Measurements from ENCODE around the gene TRIM54. TPM values are rescaled to one million over a fixed set of nuclear protein-coding genes. Genes with fewer than 3 reads are reported as not detected.

The TRIM54 gene
- total and polyA plus RNA-seq, 2 of the 8 experiments (the other 6 are each of a cell fraction or from before 2014, with no cell fraction given): 3.9 to 5.8 TPM

DNA sequence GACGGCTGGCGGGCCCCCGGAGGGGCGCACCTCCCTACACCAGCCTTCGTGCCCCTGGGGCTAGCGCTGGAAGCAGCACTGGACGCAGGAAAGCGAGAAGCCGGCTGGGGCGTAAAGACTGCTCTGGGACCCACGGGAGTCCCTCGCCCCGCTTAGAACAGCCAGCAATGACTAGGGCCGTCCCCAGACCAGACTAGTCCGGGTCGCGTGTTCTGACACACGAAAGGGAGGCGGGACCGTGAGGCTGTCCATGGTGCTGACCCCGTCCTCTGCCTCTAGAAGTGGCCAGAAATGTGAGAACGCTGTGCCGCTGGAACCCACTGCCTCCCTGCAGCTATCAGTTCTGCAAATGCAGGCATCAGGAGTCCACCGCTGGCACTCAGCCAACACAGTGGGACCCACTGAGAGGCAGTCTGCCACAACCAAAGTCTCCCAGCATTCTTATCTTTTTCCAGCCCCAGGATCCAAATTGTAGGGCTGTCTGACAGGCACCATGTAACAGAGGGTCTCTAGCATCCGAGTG is 26.2 kb downstream of the TRIM54 start, which contains the start of gene UCN:
Gene UCN (minus strand): TSS at position 87 of the 523 bp plus-strand sequence. CDS start 550 bp downstream, outside the sequence.
- FAIRE-seq: no peak
- Histone ChIP-seq H2BK12ac (ENCODE audit: low read depth, low read length) (no peak within 1 kb of the TSS), H2BK15ac (ENCODE audit: low read length) (no peak within 1 kb of the TSS), H3K4ac (replicated peaks; ENCODE audit: insufficient read length, low read depth, low read length) (no peak within 1 kb of the TSS), H3K36me3 (ENCODE audit: control insufficient read depth in 2 of 4, insufficient read depth in 4 of 4, low read length in 3 of 4) (peaks cover 0 to 4% (median 0%) of the 10 kb centered on the region in 4 experiments; a peak in 1 of 8 replicates), H3K4me1 (replicated peaks in 1 of 4; ENCODE audit: control insufficient read depth in 3 of 4, insufficient read depth in 4 of 4, low read length in 3 of 4) (peaks cover 0 to 26% (median 14%) of the 10 kb centered on the region in 4 experiments; a peak in 5 of 7 replicates), H3K18ac (ENCODE audit: extremely low read depth, low read length) (no peak within 1 kb of the TSS), H3K4me3 (ENCODE audit: extremely low read depth in 1 of 4, insufficient read depth in 2 of 4, low read depth in 3 of 4, low read length in 4 of 4) (peak within 1 kb of the TSS in 3 of 4 experiments; percentile 26 to 51 (median 34); a peak in 4 of 8 replicates), H4K8ac (ENCODE audit: extremely low read depth, insufficient read depth, low read length) (peak within 1 kb of the TSS; percentile 76; the same call in 1 of the 2 replicates), H2AK5ac (ENCODE audit: low read depth, low read length) (no peak within 1 kb of the TSS), H4K5ac (ENCODE audit: insufficient read length, low read depth, low read length) (no peak within 1 kb of the TSS), H3K23ac (ENCODE audit: insufficient read length) (no peak within 1 kb of the TSS), H3K14ac (ENCODE audit: insufficient read length) (no peak within 1 kb of the TSS), H3K56ac (replicated peaks; ENCODE audit: insufficient read length, low read depth, low read length) (no peak within 1 kb of the TSS), H3K23me2 (ENCODE audit: low read depth, low read length) (peaks cover 10% of the 10 kb centered on the region; the same call in 1 of the 2 replicates), H3K4me2 (ENCODE audit: insufficient read depth in 1 of 2, low read depth in 2 of 2, low read length in 2 of 2) (peak within 1 kb of the TSS; percentile 63 to 69), H3K79me2 (ENCODE audit: control insufficient read depth in 1 of 2, insufficient read depth in 2 of 2, low read length in 2 of 2) (no peaks in the 10 kb centered on the region), H4K91ac (replicated peaks; ENCODE audit: insufficient read length, low read length) (no peak within 1 kb of the TSS), H2BK120ac (replicated peaks; ENCODE audit: low read depth, low read length) (no peak within 1 kb of the TSS), H4K20me1 (replicated peaks in 1 of 2; ENCODE audit: control insufficient read depth in 1 of 2, insufficient read depth in 2 of 2, low read length in 2 of 2) (peaks cover 4 to 11% of the 10 kb centered on the region in 2 experiments), H2BK5ac (ENCODE audit: low read depth, low read length) (no peak within 1 kb of the TSS), H3K27me3 (replicated peaks in 1 of 4; ENCODE audit: control insufficient read depth in 3 of 4, extremely low read depth in 1 of 4, insufficient read depth in 3 of 4, low read length in 3 of 4) (peaks cover 29 to 41% (median 39%) of the 10 kb centered on the region in 4 experiments), H2BK20ac (ENCODE audit: low read length) (no peak within 1 kb of the TSS), H3K79me1 (ENCODE audit: low read depth, low read length) (no peaks in the 10 kb centered on the region), H2AFZ (ENCODE audit: low read length) (no peak within 1 kb of the TSS), H3K27ac (ENCODE audit: low read depth, low read length) (no peak within 1 kb of the TSS), H3K9me3 (ENCODE audit: insufficient read depth in 2 of 2, low read depth in 1 of 2, low read length in 1 of 2) (no peaks in the 10 kb centered on the region; a peak in 1 of 4 replicates), H3K9ac (replicated peaks in 1 of 4; ENCODE audit: extremely low read depth in 1 of 4, low read depth in 3 of 4, low read length in 3 of 4) (no peak within 1 kb of the TSS)
- peak in 1 of 2 experiments; percentile 87 for DNase-seq (ENCODE audit: low read depth in 1 of 2, low spot score in 2 of 2)
- 24% methylated on average over 25 of the region's 25 CpGs; no CpG with 5 or more reads in 1 of the 2 experiments for WGBS, 2 experiments (ENCODE audit: extremely low coverage in 1 of 2, insufficient coverage in 1 of 2, insufficient read length in 1 of 2, insufficient replicate concordance in 2 of 2, low coverage in 1 of 2, low lambda C conversion rate in 2 of 2, missing lambda C conversion rate in 1 of 2)
- CTCF ChIA-PET (ENCODE audit: partially characterized antibody): interaction anchor here (0.7 to 11.3 kb wide), 14 partner anchors 12 to 63 kb away, joined by 3 to 128 read pairs (median 4); partner anchors contain the start of genes MPV17 and TRIM54
- POLR2A ChIA-PET (ENCODE audit: partially characterized antibody): interaction anchor here (0.7 to 8.8 kb wide), 11 partner anchors 13 to 197 kb away, joined by 3 to 105 read pairs (median 5); partner anchors contain the start of genes ATRAID, GTF3C2, MPV17 and SLC5A6
- TF ChIP-seq JUND (IDR thresholded peaks at IDR 0.05; ENCODE audit: low read length): no peak
- TF ChIP-seq HDAC6 (IDR thresholded peaks at IDR 0.05; ENCODE audit: low read depth, low read length): no peak
- TF ChIP-seq HDAC2 (IDR thresholded peaks at IDR 0.05; ENCODE audit: borderline replicate concordance in 1 of 2, low read depth in 2 of 2, low read length in 2 of 2): peak; percentile 58 to 66; a peak in 2 of 4 replicates
- TF ChIP-seq FOSL1 (IDR thresholded peaks at IDR 0.05; ENCODE audit: insufficient read depth, low read depth, low read length): no peak
- TF ChIP-seq, protein P1, sequence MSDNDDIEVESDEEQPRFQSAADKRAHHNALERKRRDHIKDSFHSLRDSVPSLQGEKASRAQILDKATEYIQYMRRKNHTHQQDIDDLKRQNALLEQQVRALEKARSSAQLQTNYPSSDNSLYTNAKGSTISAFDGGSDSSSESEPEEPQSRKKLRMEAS (IDR thresholded peaks at IDR 0.05): peak; percentile 87
- TF ChIP-seq, protein P2, sequence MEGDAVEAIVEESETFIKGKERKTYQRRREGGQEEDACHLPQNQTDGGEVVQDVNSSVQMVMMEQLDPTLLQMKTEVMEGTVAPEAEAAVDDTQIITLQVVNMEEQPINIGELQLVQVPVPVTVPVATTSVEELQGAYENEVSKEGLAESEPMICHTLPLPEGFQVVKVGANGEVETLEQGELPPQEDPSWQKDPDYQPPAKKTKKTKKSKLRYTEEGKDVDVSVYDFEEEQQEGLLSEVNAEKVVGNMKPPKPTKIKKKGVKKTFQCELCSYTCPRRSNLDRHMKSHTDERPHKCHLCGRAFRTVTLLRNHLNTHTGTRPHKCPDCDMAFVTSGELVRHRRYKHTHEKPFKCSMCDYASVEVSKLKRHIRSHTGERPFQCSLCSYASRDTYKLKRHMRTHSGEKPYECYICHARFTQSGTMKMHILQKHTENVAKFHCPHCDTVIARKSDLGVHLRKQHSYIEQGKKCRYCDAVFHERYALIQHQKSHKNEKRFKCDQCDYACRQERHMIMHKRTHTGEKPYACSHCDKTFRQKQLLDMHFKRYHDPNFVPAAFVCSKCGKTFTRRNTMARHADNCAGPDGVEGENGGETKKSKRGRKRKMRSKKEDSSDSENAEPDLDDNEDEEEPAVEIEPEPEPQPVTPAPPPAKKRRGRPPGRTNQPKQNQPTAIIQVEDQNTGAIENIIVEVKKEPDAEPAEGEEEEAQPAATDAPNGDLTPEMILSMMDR (IDR thresholded peaks at IDR 0.05; ENCODE audit: control extremely low read depth in 1 of 3, insufficient read depth in 1 of 3, low read depth in 1 of 3, low read length in 3 of 3): no peak
- TF ChIP-seq, protein P3, sequence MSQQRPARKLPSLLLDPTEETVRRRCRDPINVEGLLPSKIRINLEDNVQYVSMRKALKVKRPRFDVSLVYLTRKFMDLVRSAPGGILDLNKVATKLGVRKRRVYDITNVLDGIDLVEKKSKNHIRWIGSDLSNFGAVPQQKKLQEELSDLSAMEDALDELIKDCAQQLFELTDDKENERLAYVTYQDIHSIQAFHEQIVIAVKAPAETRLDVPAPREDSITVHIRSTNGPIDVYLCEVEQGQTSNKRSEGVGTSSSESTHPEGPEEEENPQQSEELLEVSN (IDR thresholded peaks at IDR 0.05): peak; percentile 58
- TF ChIP-seq POLR2A (IDR thresholded peaks at IDR 0.05; ENCODE audit: control extremely low read depth in 1 of 2, low read depth in 2 of 2, low read length in 2 of 2): no peak

Measured in H1 (cell line).